ENCODE data around the gene WDSUB1. TPM values are rescaled to one million over a fixed set of nuclear protein-coding genes. Genes with fewer than 3 reads are reported as not detected.

Gene WDSUB1
- total and polyA plus RNA-seq, 4 donors: 2.0 to 6.1 (median 4.4) TPM

DNA sequence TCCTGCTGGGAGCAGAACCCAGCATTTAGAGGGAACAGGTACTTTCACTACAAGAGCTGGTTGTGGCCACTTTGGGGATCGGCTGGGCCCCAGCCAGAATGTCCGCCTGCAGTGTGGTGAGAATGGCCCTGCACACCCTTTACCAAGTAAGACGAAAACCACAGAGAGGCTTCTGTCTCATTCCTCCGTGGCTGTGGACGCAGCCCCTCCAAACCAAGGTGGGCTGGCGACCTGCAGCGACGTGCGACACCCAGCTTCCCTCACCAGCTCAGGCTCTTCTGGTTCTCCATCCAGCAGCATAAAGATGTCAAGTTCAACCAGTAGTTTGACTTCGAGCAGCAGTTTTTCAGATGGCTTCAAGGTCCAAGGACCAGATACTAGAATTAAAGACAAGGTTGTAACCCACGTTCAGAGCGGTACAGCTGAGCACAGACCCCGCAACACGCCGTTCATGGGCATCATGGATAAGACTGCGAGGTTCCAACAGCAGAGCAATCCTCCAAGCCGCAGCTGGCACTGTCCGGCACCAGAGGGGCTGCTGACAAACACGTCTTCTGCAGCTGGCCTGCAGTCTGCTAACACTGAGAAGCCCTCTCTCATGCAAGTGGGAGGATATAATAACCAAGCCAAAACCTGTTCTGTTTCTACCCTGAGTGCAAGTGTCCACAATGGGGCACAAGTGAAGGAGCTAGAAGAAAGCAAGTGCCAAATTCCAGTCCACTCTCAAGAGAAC, 56.2 kb downstream of the WDSUB1 start:
- Histone ChIP-seq H3K27ac (ENCODE audit: low read depth in 1 of 2, low read length in 2 of 2) (no peak overlapping the region), H3K9me3 (ENCODE audit: control insufficient read depth in 4 of 4, low read length in 3 of 4) (no peaks in the 10 kb centered on the region), H3K4me3 (ENCODE audit: low read depth in 1 of 3, low read length in 3 of 3) (no peak overlapping the region), H3K9ac (ENCODE audit: low read depth in 1 of 2, low read length in 2 of 2) (no peak overlapping the region), H3K36me3 (ENCODE audit: control insufficient read depth in 4 of 4, insufficient read depth in 3 of 4, low read depth in 1 of 4, low read length in 3 of 4) (peaks cover 9 to 29% (median 22%) of the 10 kb centered on the region in 4 donors), H3K4me1 (ENCODE audit: control insufficient read depth in 4 of 4, insufficient read depth in 4 of 4, low read length in 3 of 4) (no peaks in the 10 kb centered on the region), H3K27me3 (ENCODE audit: control insufficient read depth in 4 of 4, insufficient read depth in 4 of 4, low read length in 3 of 4) (no peaks in the 10 kb centered on the region)
- WGBS: 97% methylated on average over 19 of the region's 19 CpGs
- no peak for DNase-seq (ENCODE audit: low spot score)
- TF ChIP-seq SP1 (IDR thresholded peaks at IDR 0.05): no peak
- TF ChIP-seq EGR1 (IDR thresholded peaks at IDR 0.05; ENCODE audit: low read depth in 2 of 2): no peak
- TF ChIP-seq, protein P1, sequence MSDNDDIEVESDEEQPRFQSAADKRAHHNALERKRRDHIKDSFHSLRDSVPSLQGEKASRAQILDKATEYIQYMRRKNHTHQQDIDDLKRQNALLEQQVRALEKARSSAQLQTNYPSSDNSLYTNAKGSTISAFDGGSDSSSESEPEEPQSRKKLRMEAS (IDR thresholded peaks at IDR 0.05): no peak
- TF ChIP-seq, protein P2, sequence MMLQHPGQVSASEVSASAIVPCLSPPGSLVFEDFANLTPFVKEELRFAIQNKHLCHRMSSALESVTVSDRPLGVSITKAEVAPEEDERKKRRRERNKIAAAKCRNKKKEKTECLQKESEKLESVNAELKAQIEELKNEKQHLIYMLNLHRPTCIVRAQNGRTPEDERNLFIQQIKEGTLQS (IDR thresholded peaks at IDR 0.05): no peak
- TF ChIP-seq, protein P3, sequence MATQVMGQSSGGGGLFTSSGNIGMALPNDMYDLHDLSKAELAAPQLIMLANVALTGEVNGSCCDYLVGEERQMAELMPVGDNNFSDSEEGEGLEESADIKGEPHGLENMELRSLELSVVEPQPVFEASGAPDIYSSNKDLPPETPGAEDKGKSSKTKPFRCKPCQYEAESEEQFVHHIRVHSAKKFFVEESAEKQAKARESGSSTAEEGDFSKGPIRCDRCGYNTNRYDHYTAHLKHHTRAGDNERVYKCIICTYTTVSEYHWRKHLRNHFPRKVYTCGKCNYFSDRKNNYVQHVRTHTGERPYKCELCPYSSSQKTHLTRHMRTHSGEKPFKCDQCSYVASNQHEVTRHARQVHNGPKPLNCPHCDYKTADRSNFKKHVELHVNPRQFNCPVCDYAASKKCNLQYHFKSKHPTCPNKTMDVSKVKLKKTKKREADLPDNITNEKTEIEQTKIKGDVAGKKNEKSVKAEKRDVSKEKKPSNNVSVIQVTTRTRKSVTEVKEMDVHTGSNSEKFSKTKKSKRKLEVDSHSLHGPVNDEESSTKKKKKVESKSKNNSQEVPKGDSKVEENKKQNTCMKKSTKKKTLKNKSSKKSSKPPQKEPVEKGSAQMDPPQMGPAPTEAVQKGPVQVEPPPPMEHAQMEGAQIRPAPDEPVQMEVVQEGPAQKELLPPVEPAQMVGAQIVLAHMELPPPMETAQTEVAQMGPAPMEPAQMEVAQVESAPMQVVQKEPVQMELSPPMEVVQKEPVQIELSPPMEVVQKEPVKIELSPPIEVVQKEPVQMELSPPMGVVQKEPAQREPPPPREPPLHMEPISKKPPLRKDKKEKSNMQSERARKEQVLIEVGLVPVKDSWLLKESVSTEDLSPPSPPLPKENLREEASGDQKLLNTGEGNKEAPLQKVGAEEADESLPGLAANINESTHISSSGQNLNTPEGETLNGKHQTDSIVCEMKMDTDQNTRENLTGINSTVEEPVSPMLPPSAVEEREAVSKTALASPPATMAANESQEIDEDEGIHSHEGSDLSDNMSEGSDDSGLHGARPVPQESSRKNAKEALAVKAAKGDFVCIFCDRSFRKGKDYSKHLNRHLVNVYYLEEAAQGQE (IDR thresholded peaks at IDR 0.05): no peak
- TF ChIP-seq TAF1 (conservative IDR thresholded peaks at IDR 0.05): no peak
- no peak for TF ChIP-seq GABPA (IDR thresholded peaks at IDR 0.05 in 1 of 2, conservative IDR thresholded peaks at IDR 0.05 in 1 of 2)
- no peak for TF ChIP-seq JUND (IDR thresholded peaks at IDR 0.05)
- TF ChIP-seq, protein P4, sequence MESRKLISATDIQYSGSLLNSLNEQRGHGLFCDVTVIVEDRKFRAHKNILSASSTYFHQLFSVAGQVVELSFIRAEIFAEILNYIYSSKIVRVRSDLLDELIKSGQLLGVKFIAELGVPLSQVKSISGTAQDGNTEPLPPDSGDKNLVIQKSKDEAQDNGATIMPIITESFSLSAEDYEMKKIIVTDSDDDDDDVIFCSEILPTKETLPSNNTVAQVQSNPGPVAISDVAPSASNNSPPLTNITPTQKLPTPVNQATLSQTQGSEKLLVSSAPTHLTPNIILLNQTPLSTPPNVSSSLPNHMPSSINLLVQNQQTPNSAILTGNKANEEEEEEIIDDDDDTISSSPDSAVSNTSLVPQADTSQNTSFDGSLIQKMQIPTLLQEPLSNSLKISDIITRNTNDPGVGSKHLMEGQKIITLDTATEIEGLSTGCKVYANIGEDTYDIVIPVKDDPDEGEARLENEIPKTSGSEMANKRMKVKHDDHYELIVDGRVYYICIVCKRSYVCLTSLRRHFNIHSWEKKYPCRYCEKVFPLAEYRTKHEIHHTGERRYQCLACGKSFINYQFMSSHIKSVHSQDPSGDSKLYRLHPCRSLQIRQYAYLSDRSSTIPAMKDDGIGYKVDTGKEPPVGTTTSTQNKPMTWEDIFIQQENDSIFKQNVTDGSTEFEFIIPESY (IDR thresholded peaks at IDR 0.05): no peak
- no peak for TF ChIP-seq FOXA2 (IDR thresholded peaks at IDR 0.05)
- TF ChIP-seq NR2F2 (IDR thresholded peaks at IDR 0.05): no peak
- no peak for TF ChIP-seq RAD21 (IDR thresholded peaks at IDR 0.05)
- TF ChIP-seq RXRA (IDR thresholded peaks at IDR 0.05): no peak
- no peak for TF ChIP-seq HNF4A (conservative IDR thresholded peaks at IDR 0.05)

DNA sequence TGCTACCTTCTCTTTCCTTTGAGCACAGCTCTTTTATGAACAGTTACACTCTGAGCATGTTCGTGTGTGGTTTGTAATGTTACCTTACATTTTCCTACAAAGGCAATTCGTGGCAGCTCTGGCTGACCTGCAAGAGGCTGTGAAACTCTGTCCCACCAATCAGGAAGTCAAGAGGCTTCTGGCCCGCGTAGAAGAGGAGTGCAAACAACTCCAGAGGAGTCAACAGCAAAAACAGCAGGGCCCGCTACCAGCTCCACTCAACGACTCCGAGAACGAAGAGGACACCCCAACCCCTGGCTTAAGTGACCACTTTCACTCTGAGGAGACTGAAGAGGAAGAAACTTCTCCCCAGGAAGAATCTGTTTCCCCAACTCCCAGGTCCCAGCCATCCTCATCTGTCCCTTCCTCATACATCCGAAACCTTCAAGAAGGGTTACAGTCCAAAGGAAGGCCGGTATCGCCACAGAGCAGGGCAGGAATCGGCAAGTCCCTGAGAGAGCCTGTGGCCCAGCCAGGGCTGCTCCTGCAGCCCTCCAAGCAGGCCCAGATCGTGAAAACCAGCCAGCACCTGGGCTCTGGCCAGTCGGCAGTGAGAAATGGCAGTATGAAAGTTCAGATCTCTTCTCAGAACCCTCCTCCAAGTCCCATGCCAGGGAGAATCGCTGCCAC, 56.9 kb downstream of the WDSUB1 start:
- 92% methylated on average over 15 of the region's 15 CpGs for WGBS
- no peak for TF ChIP-seq HNF4A (conservative IDR thresholded peaks at IDR 0.05)
- TF ChIP-seq, protein P3 (IDR thresholded peaks at IDR 0.05): no peak
- no peak for TF ChIP-seq GABPA (IDR thresholded peaks at IDR 0.05 in 1 of 2, conservative IDR thresholded peaks at IDR 0.05 in 1 of 2)
- TF ChIP-seq, protein P5, sequence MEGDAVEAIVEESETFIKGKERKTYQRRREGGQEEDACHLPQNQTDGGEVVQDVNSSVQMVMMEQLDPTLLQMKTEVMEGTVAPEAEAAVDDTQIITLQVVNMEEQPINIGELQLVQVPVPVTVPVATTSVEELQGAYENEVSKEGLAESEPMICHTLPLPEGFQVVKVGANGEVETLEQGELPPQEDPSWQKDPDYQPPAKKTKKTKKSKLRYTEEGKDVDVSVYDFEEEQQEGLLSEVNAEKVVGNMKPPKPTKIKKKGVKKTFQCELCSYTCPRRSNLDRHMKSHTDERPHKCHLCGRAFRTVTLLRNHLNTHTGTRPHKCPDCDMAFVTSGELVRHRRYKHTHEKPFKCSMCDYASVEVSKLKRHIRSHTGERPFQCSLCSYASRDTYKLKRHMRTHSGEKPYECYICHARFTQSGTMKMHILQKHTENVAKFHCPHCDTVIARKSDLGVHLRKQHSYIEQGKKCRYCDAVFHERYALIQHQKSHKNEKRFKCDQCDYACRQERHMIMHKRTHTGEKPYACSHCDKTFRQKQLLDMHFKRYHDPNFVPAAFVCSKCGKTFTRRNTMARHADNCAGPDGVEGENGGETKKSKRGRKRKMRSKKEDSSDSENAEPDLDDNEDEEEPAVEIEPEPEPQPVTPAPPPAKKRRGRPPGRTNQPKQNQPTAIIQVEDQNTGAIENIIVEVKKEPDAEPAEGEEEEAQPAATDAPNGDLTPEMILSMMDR (IDR thresholded peaks at IDR 0.05; ENCODE audit: low read depth, low read length, missing input control): no peak
- TF ChIP-seq NR2F2 (IDR thresholded peaks at IDR 0.05): no peak
- no peak for TF ChIP-seq FOXA2 (IDR thresholded peaks at IDR 0.05)
- TF ChIP-seq, protein P1 (IDR thresholded peaks at IDR 0.05): no peak
- TF ChIP-seq EGR1 (IDR thresholded peaks at IDR 0.05; ENCODE audit: low read depth in 2 of 2): no peak
- DNase-seq (ENCODE audit: low spot score): no peak
- no peaks in the 10 kb centered on the region for H3K9me3 ChIP-seq (ENCODE audit: control insufficient read depth in 4 of 4, low read length in 3 of 4)
- H3K4me3 ChIP-seq (ENCODE audit: low read depth in 1 of 3, low read length in 3 of 3): no peak overlapping the region
- H3K4me1 ChIP-seq (ENCODE audit: control insufficient read depth in 4 of 4, insufficient read depth in 4 of 4, low read length in 3 of 4): no peaks in the 10 kb centered on the region
- peaks cover 9 to 24% (median 19%) of the 10 kb centered on the region in 4 donors for H3K36me3 ChIP-seq (ENCODE audit: control insufficient read depth in 4 of 4, insufficient read depth in 3 of 4, low read depth in 1 of 4, low read length in 3 of 4)
- H3K9ac ChIP-seq (ENCODE audit: low read depth in 1 of 2, low read length in 2 of 2): no peak overlapping the region
- H3K27me3 ChIP-seq (ENCODE audit: control insufficient read depth in 4 of 4, insufficient read depth in 4 of 4, low read length in 3 of 4): no peaks in the 10 kb centered on the region
- H3K27ac ChIP-seq (ENCODE audit: low read depth in 1 of 2, low read length in 2 of 2): no peak overlapping the region
